BJ (cell line): ENCODE measurements around the gene CSTF2T. TPM values are rescaled to one million over a fixed set of nuclear protein-coding genes. Genes with fewer than 3 reads are reported as not detected.

Experiments used
- CTCF ChIA-PET: fragments of 350-600 bp; formaldehyde crosslinking; extraction: SDS; loops from one replicate; lab custom pipeline; 2021; ENCODE audit warnings: antibody characterized with exemption, inconsistent platforms; lab: Yijun Ruan, JAX
- POLR2A ChIA-PET: fragments of 300-600 bp; sonication (Branson Sonifier 250); formaldehyde crosslinking; extraction: SDS; loops from one replicate; lab custom pipeline; 2021; ENCODE audit warnings: antibody characterized with exemption; lab: Charles Lee
- DNase-seq: peaks from one replicate; pipeline ENCODE4 v3.0.0-alpha.2; 2011; ENCODE audit warnings: low read depth
- H3K27me3 ChIP-seq: 2 replicates; pipeline ENCODE4 v1.6.0; 2011; ENCODE audit warnings: low read length; ENCODE audit not compliant: control insufficient read depth, insufficient read depth
- H3K36me3 ChIP-seq: 2 replicates; pipeline ENCODE4 v1.5.1; 2011; ENCODE audit warnings: low read length; ENCODE audit not compliant: control insufficient read depth, insufficient read depth
- H3K4me3 ChIP-seq: 2 replicates; pipeline ENCODE4 v1.5.1; 2011; ENCODE audit warnings: low read depth, mild to moderate bottlenecking, control low read depth, low read length
- polyA plus RNA-seq: library from polyadenylated mRNA; depleted of rRNA; stranded (reverse); fragments of >200 nt; gene quantifications from 2 replicates; pipeline ENCODE4 v1.2.3, GENCODE V29; 2011
- TF ChIP-seq, protein P1 (sequence below): IDR thresholded peaks from 2 replicates; pipeline ENCODE4 v1.5.1; 2011; ENCODE audit warnings: low read depth, mild to moderate bottlenecking, control low read depth, inconsistent platforms, low read length, moderate library complexity; ENCODE audit not compliant: insufficient read depth

Gene CSTF2T
- polyA plus RNA-seq, 1 experiment: 4.2 TPM

DNA sequence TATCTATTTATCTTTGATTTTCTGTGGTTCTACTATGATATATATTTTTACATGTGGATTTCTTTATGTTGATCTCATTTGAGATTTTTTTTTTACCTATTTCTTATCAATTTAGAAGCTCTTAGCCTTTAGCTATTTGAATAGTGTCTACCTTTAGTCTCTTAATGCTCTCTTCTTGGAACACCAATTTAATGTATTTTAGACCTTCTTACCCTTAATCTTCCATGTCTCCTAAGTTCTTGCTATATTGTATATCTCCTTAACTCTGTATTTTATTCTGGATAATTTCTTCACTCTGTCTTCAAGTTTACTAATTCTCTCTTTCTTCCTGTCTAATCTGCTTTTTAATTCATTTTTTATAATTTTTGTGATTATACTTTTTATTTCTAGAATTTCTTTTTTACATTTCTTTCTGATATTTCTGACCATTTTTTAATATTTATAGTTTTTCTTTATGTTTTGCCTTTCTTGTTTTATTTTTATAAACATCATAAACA, 27.3 kb downstream of the CSTF2T start:
- Histone ChIP-seq H3K4me3 (no peak overlapping the region), H3K36me3 (no peaks in the 10 kb centered on the region), H3K27me3 (no peaks in the 10 kb centered on the region)
- DNase-seq: no peak
- ChIA-PET CTCF (no interaction called here), POLR2A (no interaction called here)
- TF ChIP-seq, protein P1, sequence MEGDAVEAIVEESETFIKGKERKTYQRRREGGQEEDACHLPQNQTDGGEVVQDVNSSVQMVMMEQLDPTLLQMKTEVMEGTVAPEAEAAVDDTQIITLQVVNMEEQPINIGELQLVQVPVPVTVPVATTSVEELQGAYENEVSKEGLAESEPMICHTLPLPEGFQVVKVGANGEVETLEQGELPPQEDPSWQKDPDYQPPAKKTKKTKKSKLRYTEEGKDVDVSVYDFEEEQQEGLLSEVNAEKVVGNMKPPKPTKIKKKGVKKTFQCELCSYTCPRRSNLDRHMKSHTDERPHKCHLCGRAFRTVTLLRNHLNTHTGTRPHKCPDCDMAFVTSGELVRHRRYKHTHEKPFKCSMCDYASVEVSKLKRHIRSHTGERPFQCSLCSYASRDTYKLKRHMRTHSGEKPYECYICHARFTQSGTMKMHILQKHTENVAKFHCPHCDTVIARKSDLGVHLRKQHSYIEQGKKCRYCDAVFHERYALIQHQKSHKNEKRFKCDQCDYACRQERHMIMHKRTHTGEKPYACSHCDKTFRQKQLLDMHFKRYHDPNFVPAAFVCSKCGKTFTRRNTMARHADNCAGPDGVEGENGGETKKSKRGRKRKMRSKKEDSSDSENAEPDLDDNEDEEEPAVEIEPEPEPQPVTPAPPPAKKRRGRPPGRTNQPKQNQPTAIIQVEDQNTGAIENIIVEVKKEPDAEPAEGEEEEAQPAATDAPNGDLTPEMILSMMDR: no peak

DNA sequence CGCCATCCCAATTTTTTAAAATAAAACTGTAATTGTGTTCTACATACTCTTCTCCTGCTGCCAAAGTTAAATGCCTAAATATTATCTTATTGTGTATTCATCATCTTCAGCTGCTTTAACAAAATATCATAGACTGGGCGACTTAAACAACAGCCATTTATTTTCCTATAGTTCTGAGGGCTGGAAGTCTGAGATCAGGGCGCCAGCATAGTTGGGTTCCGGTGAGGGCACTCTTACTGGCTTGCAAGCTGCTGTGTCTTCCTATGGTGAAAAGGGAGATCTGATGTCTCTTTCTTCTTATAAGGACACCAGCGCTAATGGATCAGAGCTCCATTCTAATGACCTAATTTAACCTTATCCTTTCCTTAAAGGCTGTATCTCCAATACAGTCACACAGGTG, 30.4 kb downstream of the CSTF2T start:
- Histone ChIP-seq H3K36me3 (no peaks in the 10 kb centered on the region), H3K4me3 (no peak overlapping the region), H3K27me3 (no peaks in the 10 kb centered on the region)
- TF ChIP-seq, protein P1: no peak
- CTCF ChIA-PET: no interaction called here
- POLR2A ChIA-PET: no interaction called here
- no peak for DNase-seq

DNA sequence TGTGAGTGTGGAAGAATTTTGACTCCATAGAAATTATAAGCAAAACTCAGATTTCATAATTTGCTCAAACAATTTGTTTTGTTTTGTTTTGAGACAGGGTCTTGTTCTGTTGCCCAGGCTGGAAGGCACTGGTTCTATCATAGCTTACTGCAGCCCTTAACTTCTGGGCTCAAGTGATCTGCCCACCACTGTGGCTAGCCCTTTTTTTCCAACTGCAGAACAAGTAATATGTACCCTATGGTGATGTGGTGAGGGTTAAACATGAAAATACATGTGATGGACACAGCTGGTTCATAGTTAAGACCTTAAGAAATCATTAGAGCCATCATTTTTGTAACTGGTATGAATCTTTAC, 31.1 kb downstream of the CSTF2T start:
- no peak overlapping the region for H3K4me3 ChIP-seq
- ChIA-PET CTCF (interaction anchor here (0.9 kb wide), 1 partner anchor 9 kb away, joined by 4 read pairs; no protein-coding TSS in a partner anchor), POLR2A (no interaction called here)
- TF ChIP-seq, protein P1: no peak
- DNase-seq: no peak
- H3K27me3 ChIP-seq: no peaks in the 10 kb centered on the region
- H3K36me3 ChIP-seq: no peaks in the 10 kb centered on the region

DNA sequence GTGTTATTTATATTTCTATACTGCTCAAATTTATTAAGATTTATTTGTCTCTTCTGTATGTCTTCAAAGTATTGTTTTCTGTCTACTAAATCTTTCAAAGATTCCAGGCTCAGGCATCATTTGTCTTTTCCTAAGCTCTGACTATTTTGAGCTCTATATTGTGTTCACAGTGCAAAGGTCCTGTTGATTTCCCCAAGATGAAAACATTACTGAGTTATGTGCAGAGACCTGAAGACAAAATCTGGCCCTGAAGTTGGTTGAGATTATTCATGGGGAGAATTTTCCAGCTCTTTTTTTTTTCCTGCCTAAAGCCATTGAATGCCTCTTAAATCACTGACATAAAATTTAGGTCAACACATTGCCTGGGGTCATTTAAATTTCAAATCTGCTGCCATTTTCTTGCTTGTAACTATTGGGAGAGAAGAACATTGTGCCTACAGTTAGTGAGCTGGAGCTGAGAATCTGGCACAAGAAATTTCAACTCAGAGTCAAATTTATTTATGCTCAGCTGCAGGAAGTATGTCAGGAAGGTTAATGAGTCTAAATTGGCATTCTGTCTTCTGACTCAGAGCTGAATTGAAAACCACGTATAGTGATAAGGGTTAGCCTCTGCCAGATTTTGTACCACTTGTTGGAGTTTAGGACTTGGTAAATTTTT, 31.6 kb downstream of the CSTF2T start:
- no peaks in the 10 kb centered on the region for H3K36me3 ChIP-seq
- ChIA-PET CTCF (interaction anchor here (0.9 kb wide), 1 partner anchor 9 kb away, joined by 4 read pairs; no protein-coding TSS in a partner anchor), POLR2A (no interaction called here)
- no peak overlapping the region for H3K4me3 ChIP-seq
- no peaks in the 10 kb centered on the region for H3K27me3 ChIP-seq
- TF ChIP-seq, protein P1: no peak
- DNase-seq: no peak

DNA sequence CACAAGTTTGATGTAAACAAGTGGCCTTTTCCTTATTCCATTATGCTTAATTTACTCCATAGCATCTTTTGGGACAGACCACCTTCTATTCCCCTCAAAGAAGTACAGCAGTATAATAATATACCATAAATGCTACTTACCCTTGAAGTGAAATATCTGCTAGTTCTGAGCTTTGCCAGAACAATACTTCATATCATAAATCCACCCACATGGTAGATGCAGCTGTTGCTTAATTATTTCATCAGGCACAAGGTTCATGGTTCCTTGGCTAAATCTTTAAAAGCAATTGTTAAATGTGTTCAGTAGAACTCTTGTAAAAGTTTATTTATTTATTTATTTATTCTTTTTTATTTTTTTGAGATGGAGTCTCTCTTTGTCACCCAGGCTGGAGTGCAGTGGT, 32.9 kb downstream of the CSTF2T start:
- TF ChIP-seq, protein P1: no peak
- CTCF ChIA-PET: no interaction called here
- no peaks in the 10 kb centered on the region for H3K27me3 ChIP-seq
- no peaks in the 10 kb centered on the region for H3K36me3 ChIP-seq
- no peak for DNase-seq
- H3K4me3 ChIP-seq: no peak overlapping the region
- POLR2A ChIA-PET: no interaction called here
